Epithelial cell of proximal tubule (primary cell): ENCODE results near the gene ARSA. TPM values are rescaled to one million over a fixed set of nuclear protein-coding genes. Genes with fewer than 3 reads are reported as not detected.
"Not testable (repeated sequence)": the region's sequence is repeated elsewhere in the genome, so short reads cannot be mapped to it uniquely, and the experiment has no call there.

Experiments used
- DNase-seq: peaks from one replicate; pipeline ENCODE4 v3.0.0-alpha.2; 2011; ENCODE audit warnings: low read depth
- H3K4me3 ChIP-seq: 2 replicates; pipeline ENCODE4 v1.5.1; 2011; ENCODE audit warnings: low read depth, mild to moderate bottlenecking, low read length
- CTCF ChIP-seq: conservative IDR thresholded peaks from 2 replicates; pipeline ENCODE4 v1.5.1; 2012; ENCODE audit warnings: low read depth, mild to moderate bottlenecking, low read length
- total RNA-seq: library from RNA; depleted of rRNA; stranded (reverse); fragments of >200 nt; gene quantifications from 2 replicates; pipeline ENCODE4 v1.2.3, GENCODE V29; 2015

Gene ARSA
- total RNA-seq, 1 donor from 2014 or later: 58.5 TPM

- no peak for DNase-seq
- peak; percentile 59 for TF ChIP-seq CTCF
- peak overlapping the region; percentile 16 for H3K4me3 ChIP-seq
These were observed 14.0 kb upstream of the ARSA start for GRCh38 chr22:50641696-50642607.

GRCh38 chr22:50640857-50641647 lies 13.1 kb upstream of the ARSA start:
- no peak for TF ChIP-seq CTCF
- no peak for DNase-seq
- no peak overlapping the region for H3K4me3 ChIP-seq

DNA sequence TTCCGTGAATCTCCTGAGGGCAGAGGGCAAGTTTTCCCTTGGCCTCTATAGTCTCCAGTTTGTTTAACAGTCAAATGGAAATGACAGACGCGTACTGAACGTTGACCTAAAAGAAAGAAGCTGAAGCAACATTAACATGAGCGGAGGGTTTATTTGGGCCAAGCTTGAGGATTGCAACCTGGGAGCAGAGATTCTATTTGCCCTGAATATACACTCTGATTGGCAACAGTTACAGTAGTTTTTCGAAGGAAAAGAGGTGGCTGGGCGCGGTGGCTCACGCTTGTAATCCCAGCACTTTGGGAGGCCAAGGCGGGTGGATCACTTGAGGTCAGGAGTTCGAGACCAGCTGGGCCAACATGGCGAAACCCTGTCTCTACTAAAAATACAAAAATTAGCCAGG lies 12.3 kb upstream of the ARSA start:
- H3K4me3 ChIP-seq, DNase-seq: not testable (repeated sequence)

GRCh38 chr22:50635591-50635990 lies 7.6 kb upstream of the ARSA start:
- TF ChIP-seq CTCF: no peak
- no peak for DNase-seq

DNA sequence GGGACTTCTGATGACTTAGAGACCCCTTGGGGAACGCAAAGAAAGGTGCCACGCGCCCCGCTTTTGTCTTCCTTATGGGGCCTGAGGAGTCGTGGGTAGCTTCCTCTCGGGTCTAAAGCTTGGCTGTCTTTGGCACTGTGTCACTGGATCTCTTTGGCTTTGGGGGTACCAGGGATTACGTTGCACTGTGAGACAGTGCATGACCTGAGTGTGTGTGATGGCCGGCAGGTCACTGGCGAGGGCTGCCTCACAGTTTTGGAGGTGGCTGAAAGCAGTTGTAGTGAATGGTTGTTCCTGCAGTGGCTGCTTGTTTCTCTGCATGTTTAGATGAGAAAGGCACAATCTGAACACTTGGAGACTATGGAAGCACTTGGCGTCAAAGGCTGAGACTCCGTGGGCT lies 5.8 kb upstream of the ARSA start:
- DNase-seq: no peak
- H3K4me3 ChIP-seq: no peak overlapping the region
- no peak for TF ChIP-seq CTCF

More at GRCh38 chr22:50635591-50635990, 7.6 kb upstream of the ARSA start:
- H3K4me3 ChIP-seq: no peak overlapping the region

- no peak for TF ChIP-seq CTCF
- no peak for DNase-seq
- no peak overlapping the region for H3K4me3 ChIP-seq
These were observed 5.1 kb upstream of the ARSA start for GRCh38 chr22:50633086-50633485.

DNA sequence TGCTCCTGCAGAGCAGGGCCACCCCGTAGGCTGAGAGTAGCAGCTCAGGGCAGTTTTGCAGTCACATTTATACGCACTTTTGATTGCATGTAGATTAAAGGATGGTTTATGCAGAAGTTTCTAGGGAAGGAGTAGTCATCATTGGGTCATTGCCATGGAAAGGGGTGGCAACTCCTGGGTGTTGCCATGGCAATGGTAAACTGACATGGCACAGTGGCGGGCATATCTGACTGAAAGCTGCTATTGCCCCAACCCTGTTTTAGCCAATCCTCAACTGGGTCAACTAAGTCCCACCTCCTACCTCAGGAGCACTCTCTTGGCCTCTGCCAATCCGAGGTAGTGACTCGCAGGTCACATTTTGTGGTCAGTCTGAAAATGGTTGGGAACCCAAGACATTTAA lies 2.4 kb upstream of the ARSA start:
- TF ChIP-seq CTCF: no peak
- no peak for DNase-seq
- H3K4me3 ChIP-seq: no peak overlapping the region
